ENCODE data around the gene SVIL.
"Not testable (repeated sequence)": the region's sequence is repeated elsewhere in the genome, so short reads cannot be mapped to it uniquely, and the experiment has no call there.

Gene SVIL

GRCh38 chr10:29543715-29544114 lies 91.1 kb downstream of the SVIL start:
- Histone ChIP-seq H3K4me2 (ENCODE audit: low read length) (no peak overlapping the region), H3K9me3 (replicated peaks; ENCODE audit: low read length) (no peaks in the 10 kb centered on the region), H3K4me1 (ENCODE audit: control insufficient read depth, insufficient read depth, low read length) (peaks cover 3% of the 10 kb centered on the region), H3K4me3 (ENCODE audit: low read length) (no peak overlapping the region), H3K27me3 (ENCODE audit: control insufficient read depth, insufficient read depth, low read length) (peaks cover 5% of the 10 kb centered on the region), H3K36me3 (ENCODE audit: insufficient read depth, low read length) (no peaks in the 10 kb centered on the region), H3K9ac (ENCODE audit: low read depth, low read length) (no peak overlapping the region)

GRCh38 chr10:29542723-29543122 lies 92.0 kb downstream of the SVIL start:
- no peaks in the 10 kb centered on the region for H3K36me3 ChIP-seq (ENCODE audit: insufficient read depth, low read length)
- H3K9me3 ChIP-seq (replicated peaks; ENCODE audit: low read length), result no peaks in the 10 kb centered on the region
- H3K27me3 ChIP-seq (ENCODE audit: control insufficient read depth, insufficient read depth, low read length), result peaks cover 5% of the 10 kb centered on the region
- peaks cover 3% of the 10 kb centered on the region for H3K4me1 ChIP-seq (ENCODE audit: control insufficient read depth, insufficient read depth, low read length)
- no peak overlapping the region for H3K9ac ChIP-seq (ENCODE audit: low read depth, low read length)
- no peak overlapping the region for H3K4me2 ChIP-seq (ENCODE audit: low read length)
- no peak overlapping the region for H3K4me3 ChIP-seq (ENCODE audit: low read length)

DNA sequence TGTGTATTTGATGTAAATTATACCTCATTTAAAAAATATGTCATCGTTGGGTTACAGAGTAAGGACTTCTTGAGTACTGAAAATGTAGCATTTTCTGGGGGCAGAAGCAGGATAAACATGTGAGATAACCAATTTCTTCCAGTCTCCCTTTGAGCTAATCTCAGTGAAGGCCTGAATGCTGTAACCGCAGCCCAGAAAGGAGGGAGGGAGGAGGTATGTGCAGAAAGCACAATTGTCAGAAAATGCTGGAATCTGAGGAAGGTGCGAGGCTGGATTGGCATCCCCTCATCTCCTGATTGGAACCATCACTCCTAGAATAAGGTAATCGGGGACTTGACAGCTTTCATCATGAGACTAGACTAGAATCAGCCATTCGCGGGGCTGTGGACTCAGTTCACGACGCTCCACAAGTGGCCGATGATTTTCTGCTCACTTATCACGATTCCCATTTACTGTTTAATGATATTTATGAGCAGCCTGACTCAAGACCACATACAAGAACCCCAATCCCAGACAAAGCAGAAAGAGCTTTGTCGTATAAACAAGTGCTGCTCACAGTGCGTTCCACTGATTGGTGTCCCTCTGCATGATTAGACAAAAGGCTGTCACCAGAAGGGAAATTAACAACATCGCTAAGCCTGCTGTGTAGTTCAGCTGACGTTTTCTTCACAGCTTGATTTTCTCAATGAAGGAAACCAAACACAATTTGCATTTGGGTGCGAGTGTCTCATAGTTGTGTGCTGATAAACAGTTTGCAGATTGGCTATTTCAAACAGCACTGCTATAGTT lies 93.2 kb downstream of the SVIL start:
- H3K9me3 ChIP-seq (replicated peaks; ENCODE audit: low read length), result no peaks in the 10 kb centered on the region
- no peaks in the 10 kb centered on the region for H3K36me3 ChIP-seq (ENCODE audit: insufficient read depth, low read length)
- no peak overlapping the region for H3K4me3 ChIP-seq (ENCODE audit: low read length)
- peaks cover 5% of the 10 kb centered on the region for H3K27me3 ChIP-seq (ENCODE audit: control insufficient read depth, insufficient read depth, low read length)
- peaks cover under 1% of the 10 kb centered on the region for H3K4me1 ChIP-seq (ENCODE audit: control insufficient read depth, insufficient read depth, low read length)
- H3K9ac ChIP-seq (ENCODE audit: low read depth, low read length), result no peak overlapping the region
- H3K4me2 ChIP-seq (ENCODE audit: low read length), result no peak overlapping the region

DNA sequence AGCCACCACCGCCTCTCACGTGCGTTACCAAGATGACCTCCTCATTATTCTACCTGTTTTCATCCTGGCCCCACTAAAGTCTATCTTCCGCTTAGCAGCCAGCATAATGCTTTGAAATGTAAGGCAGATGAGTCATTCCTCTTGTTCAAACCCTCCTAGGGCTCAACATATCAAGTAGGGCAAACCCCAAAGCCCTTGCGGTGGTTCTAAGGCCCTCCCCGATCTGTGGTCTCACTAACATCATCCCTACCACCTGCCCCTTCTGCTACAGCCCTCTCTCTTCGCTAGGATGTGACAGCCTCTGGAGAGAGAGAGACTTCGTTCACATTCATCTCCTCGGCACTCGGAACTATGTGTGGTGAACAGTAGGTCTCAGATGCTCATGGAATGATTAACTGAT lies 94.8 kb downstream of the SVIL start:
- Histone ChIP-seq H3K9ac (ENCODE audit: low read depth, low read length) (no peak overlapping the region), H3K27me3 (ENCODE audit: control insufficient read depth, insufficient read depth, low read length) (peaks cover 5% of the 10 kb centered on the region), H3K9me3 (replicated peaks; ENCODE audit: low read length) (no peaks in the 10 kb centered on the region), H3K4me3 (ENCODE audit: low read length) (no peak overlapping the region), H3K4me2 (ENCODE audit: low read length) (no peak overlapping the region), H3K4me1 (ENCODE audit: control insufficient read depth, insufficient read depth, low read length) (peaks cover 15% of the 10 kb centered on the region), H3K36me3 (ENCODE audit: insufficient read depth, low read length) (no peaks in the 10 kb centered on the region)

GRCh38 chr10:29539412-29539811 lies 95.4 kb downstream of the SVIL start:
- H3K4me1 ChIP-seq (ENCODE audit: control insufficient read depth, insufficient read depth, low read length), result peaks cover 20% of the 10 kb centered on the region
- H3K36me3 ChIP-seq (ENCODE audit: insufficient read depth, low read length), result no peaks in the 10 kb centered on the region

DNA sequence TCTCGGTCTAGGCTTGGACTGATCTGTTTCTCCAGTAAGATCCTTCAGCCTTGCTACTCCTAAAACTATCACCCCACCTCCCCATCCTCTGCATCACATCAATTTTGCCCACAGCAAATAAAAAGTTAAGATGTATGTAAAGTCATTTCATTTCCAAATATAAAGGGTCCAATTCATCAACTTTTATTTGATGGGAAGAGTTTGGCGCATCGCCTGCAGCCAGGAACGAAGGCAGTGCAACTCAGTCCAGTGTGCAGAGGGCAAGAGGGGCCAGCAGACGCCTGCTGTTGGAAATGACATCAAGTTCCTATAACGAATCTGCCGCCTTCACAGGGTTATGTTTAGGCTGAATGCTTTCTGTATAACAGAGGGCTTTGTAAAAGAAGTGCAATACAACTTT lies 97.0 kb downstream of the SVIL start:
- Histone ChIP-seq H3K27me3 (ENCODE audit: control insufficient read depth, insufficient read depth, low read length) (peaks cover 5% of the 10 kb centered on the region), H3K4me1 (ENCODE audit: control insufficient read depth, insufficient read depth, low read length) (peaks cover 20% of the 10 kb centered on the region), H3K4me3 (ENCODE audit: low read length) (no peak overlapping the region), H3K36me3 (ENCODE audit: insufficient read depth, low read length) (no peaks in the 10 kb centered on the region), H3K9ac (ENCODE audit: low read depth, low read length) (no peak overlapping the region), H3K9me3 (replicated peaks; ENCODE audit: low read length) (no peaks in the 10 kb centered on the region), H3K4me2 (ENCODE audit: low read length) (no peak overlapping the region)

More at GRCh38 chr10:29539412-29539811, 95.4 kb downstream of the SVIL start:
- Histone ChIP-seq H3K4me3 (ENCODE audit: low read length) (no peak overlapping the region), H3K9ac (ENCODE audit: low read depth, low read length) (no peak overlapping the region), H3K27me3 (ENCODE audit: control insufficient read depth, insufficient read depth, low read length) (peaks cover 5% of the 10 kb centered on the region), H3K4me2 (ENCODE audit: low read length) (no peak overlapping the region), H3K9me3 (replicated peaks; ENCODE audit: low read length) (no peaks in the 10 kb centered on the region)

DNA sequence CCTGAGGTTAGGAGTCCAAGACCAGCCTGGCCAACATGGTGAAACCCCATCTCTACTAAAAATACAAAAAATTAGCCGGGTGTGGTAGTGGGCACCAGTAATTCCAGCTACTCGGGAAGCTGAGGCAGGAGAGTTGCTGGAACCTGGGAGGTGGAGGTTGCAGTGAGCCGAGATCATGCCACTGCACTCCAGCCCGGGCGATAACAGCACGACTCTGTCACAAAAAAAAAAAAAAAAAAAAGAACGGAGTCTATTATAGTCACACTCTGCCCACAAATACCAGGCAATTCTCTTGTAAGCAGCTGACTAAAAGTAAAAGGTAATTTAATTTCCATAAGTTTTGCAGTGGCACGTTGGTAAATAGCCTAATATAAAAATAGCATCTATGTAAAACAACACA lies 98.1 kb downstream of the SVIL start:
- not testable (repeated sequence) for H3K4me3 ChIP-seq (ENCODE audit: low read length); H3K27me3 ChIP-seq (ENCODE audit: control insufficient read depth, insufficient read depth, low read length); H3K4me2 ChIP-seq (ENCODE audit: low read length); H3K9me3 ChIP-seq (replicated peaks; ENCODE audit: low read length); H3K9ac ChIP-seq (ENCODE audit: low read depth, low read length); H3K36me3 ChIP-seq (ENCODE audit: insufficient read depth, low read length)
- H3K4me1 ChIP-seq (ENCODE audit: control insufficient read depth, insufficient read depth, low read length), result peaks cover 20% of the 10 kb centered on the region

DNA sequence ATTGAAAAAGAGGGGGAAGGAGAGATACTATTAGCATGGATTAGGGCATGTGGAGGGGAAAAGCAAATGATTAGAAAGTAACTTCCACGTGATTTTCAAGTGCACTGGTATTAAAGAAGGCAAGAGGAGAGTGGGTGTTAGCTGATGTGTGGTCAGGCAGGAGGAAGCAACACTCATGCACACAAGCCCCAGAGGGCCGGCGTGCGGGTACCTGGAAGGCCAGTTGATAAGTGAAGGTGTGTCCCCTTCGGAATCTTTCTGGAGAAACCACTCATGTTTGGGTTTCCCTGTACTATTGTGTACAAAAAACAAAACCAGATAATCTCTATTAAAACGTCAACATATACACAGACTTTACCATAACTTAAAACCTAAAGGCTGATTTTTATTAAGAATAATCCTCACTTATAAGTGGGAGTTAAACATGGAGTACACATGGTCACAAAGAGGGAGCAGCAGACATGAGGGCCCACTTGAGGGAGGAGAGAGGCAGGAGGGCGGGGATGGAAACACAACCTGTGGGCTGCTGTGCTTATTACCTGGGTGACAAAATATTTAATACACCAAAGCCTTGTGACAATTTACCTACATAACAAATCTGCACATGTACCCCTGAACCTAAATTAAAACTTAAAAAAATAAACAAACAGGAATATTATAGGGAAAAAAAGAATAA lies 98.9 kb downstream of the SVIL start:
- Histone ChIP-seq H3K9me3 (replicated peaks; ENCODE audit: low read length) (no peaks in the 10 kb centered on the region), H3K27me3 (ENCODE audit: control insufficient read depth, insufficient read depth, low read length) (no peaks in the 10 kb centered on the region), H3K4me2 (ENCODE audit: low read length) (peak overlapping the region; percentile 78), H3K9ac (ENCODE audit: low read depth, low read length) (peak overlapping the region; percentile 53), H3K4me3 (ENCODE audit: low read length) (peak overlapping the region; percentile 56), H3K4me1 (ENCODE audit: control insufficient read depth, insufficient read depth, low read length) (peaks cover 20% of the 10 kb centered on the region), H3K36me3 (ENCODE audit: insufficient read depth, low read length) (no peaks in the 10 kb centered on the region)

- Histone ChIP-seq H3K9me3 (replicated peaks; ENCODE audit: low read length) (no peaks in the 10 kb centered on the region), H3K4me3 (ENCODE audit: low read length) (peak overlapping the region; percentile 56), H3K27me3 (ENCODE audit: control insufficient read depth, insufficient read depth, low read length) (no peaks in the 10 kb centered on the region), H3K36me3 (ENCODE audit: insufficient read depth, low read length) (no peaks in the 10 kb centered on the region), H3K9ac (ENCODE audit: low read depth, low read length) (peak overlapping the region; percentile 53), H3K4me1 (ENCODE audit: control insufficient read depth, insufficient read depth, low read length) (peaks cover 20% of the 10 kb centered on the region), H3K4me2 (ENCODE audit: low read length) (peak overlapping the region; percentile 78)
These were observed 99.6 kb downstream of the SVIL start for GRCh38 chr10:29535012-29535777.

DNA sequence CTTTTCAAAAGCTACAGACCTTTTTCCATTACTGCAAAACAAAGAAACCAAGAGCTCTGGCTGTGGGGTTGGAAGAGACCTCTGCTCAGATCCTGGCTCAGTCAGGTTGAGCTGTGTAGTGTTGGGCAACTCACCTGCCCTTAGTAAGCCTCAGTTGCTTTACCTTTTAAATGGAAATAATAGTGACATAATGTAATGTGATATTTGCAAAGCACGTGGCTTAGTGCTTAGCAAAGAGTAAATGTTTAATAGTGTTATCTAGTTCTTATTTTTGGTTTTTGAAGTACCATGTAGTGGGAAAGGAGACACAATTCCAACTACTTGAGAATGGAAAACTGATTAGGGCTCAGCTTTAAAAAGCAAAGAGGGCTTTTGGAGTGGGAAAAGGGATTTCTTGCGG lies 100.2 kb downstream of the SVIL start:
- Histone ChIP-seq H3K36me3 (ENCODE audit: insufficient read depth, low read length) (no peaks in the 10 kb centered on the region), H3K9ac (ENCODE audit: low read depth, low read length) (peak overlapping the region; percentile 53), H3K4me2 (ENCODE audit: low read length) (peak overlapping the region; percentile 78), H3K4me1 (ENCODE audit: control insufficient read depth, insufficient read depth, low read length) (peaks cover 20% of the 10 kb centered on the region), H3K4me3 (ENCODE audit: low read length) (no peak overlapping the region), H3K27me3 (ENCODE audit: control insufficient read depth, insufficient read depth, low read length) (no peaks in the 10 kb centered on the region), H3K9me3 (replicated peaks; ENCODE audit: low read length) (no peaks in the 10 kb centered on the region)

- no peak overlapping the region for H3K9ac ChIP-seq (ENCODE audit: low read depth, low read length)
- no peaks in the 10 kb centered on the region for H3K27me3 ChIP-seq (ENCODE audit: control insufficient read depth, insufficient read depth, low read length)
- no peaks in the 10 kb centered on the region for H3K9me3 ChIP-seq (replicated peaks; ENCODE audit: low read length)
- no peaks in the 10 kb centered on the region for H3K36me3 ChIP-seq (ENCODE audit: insufficient read depth, low read length)
- no peak overlapping the region for H3K4me2 ChIP-seq (ENCODE audit: low read length)
- no peak overlapping the region for H3K4me3 ChIP-seq (ENCODE audit: low read length)
- H3K4me1 ChIP-seq (ENCODE audit: control insufficient read depth, insufficient read depth, low read length), result peaks cover 20% of the 10 kb centered on the region
These were observed 101.0 kb downstream of the SVIL start for GRCh38 chr10:29533696-29534285.
